ENCODE data around the gene GSX2. TPM values are rescaled to one million over a fixed set of nuclear protein-coding genes. Genes with fewer than 3 reads are reported as not detected.

The GSX2 gene
- polyA plus RNA-seq, 2 of the 4 experiments (the other 2 are of a cell fraction), result not detected

DNA sequence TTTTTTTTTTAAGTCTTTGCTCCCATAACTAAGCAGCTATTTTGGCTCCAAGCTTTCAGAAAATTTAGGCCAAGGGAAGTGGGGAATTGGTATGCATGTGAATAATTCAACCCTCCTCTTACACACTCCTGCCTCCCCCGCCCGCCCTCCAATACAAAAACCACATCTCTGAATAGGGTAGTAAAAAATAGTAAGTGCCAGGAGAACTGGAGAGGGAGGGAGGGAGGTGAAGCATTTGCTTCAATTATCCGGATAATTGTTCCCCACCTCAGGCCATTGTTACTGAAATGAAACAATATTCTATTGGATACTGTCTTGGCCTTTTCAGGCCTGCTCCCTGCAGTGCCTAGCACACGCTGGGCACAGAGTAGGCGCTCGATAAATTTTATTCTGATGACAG is 5.5 kb upstream of the GSX2 start:
- H3K4me2 ChIP-seq, result no peak overlapping the region
- FAIRE-seq (no peak), DNase-seq (ENCODE audit: low read depth in 1 of 2, low spot score in 1 of 2) (no peak), ATAC-seq (no peak)
- peaks cover 3% of the 10 kb centered on the region; the same call in 1 of the 3 replicates for H3K4me1 ChIP-seq
- no peak overlapping the region for H3K27ac ChIP-seq
- no peak overlapping the region for H3K4me3 ChIP-seq
- CTCF ChIA-PET, result no interaction called here
- POLR2A ChIA-PET, result no interaction called here
- no peaks in the 10 kb centered on the region for H3K9me3 ChIP-seq
- 85% methylated on average over 6 of the region's 6 CpGs for WGBS (ENCODE audit: missing lambda C conversion rate)
- TF ChIP-seq MAFK (IDR thresholded peaks at IDR 0.05; ENCODE audit: partially characterized antibody) (no peak), GATA3 (IDR thresholded peaks at IDR 0.05; ENCODE audit: borderline replicate concordance) (no peak), POLR2A (IDR thresholded peaks at IDR 0.05; ENCODE audit: low read length) (no peak), NPAS2 (CRISPR knock-in tag; IDR thresholded peaks at IDR 0.05; ENCODE audit: borderline replicate concordance) (no peak), E2F6 (IDR thresholded peaks at IDR 0.05; ENCODE audit: borderline replicate concordance, low read depth) (no peak), CBX2 (IDR thresholded peaks at IDR 0.05; ENCODE audit: borderline replicate concordance, low read depth) (no peak)
- TF ChIP-seq, protein P1, sequence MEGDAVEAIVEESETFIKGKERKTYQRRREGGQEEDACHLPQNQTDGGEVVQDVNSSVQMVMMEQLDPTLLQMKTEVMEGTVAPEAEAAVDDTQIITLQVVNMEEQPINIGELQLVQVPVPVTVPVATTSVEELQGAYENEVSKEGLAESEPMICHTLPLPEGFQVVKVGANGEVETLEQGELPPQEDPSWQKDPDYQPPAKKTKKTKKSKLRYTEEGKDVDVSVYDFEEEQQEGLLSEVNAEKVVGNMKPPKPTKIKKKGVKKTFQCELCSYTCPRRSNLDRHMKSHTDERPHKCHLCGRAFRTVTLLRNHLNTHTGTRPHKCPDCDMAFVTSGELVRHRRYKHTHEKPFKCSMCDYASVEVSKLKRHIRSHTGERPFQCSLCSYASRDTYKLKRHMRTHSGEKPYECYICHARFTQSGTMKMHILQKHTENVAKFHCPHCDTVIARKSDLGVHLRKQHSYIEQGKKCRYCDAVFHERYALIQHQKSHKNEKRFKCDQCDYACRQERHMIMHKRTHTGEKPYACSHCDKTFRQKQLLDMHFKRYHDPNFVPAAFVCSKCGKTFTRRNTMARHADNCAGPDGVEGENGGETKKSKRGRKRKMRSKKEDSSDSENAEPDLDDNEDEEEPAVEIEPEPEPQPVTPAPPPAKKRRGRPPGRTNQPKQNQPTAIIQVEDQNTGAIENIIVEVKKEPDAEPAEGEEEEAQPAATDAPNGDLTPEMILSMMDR (IDR thresholded peaks at IDR 0.05), result no peak

GRCh38 chr4:54095110-54095825 is 4.7 kb upstream of the GSX2 start:
- no peak for FAIRE-seq
- TF ChIP-seq CBX8 (IDR thresholded peaks at IDR 0.05) (no peak), BHLHE40 (IDR thresholded peaks at IDR 0.05; ENCODE audit: low read depth, low read length) (no peak), FOSL2 (IDR thresholded peaks at IDR 0.05) (no peak), FOSL2 (CRISPR knock-in tag; IDR thresholded peaks at IDR 0.05) (no peak), ZNF302 (CRISPR knock-in tag; IDR thresholded peaks at IDR 0.05) (no peak), RARB (CRISPR knock-in tag; IDR thresholded peaks at IDR 0.05) (no peak), HES2 (IDR thresholded peaks at IDR 0.05) (no peak), MAZ (IDR thresholded peaks at IDR 0.05; ENCODE audit: borderline replicate concordance, low read depth, low read length) (no peak)
- no peak for DNase-seq (ENCODE audit: low read depth in 1 of 2, low spot score in 1 of 2)
- 80% methylated on average over 19 of the region's 19 CpGs for WGBS (ENCODE audit: missing lambda C conversion rate)
- Histone ChIP-seq H3K4me2 (no peak overlapping the region), H3K4me1 (peaks cover 3% of the 10 kb centered on the region; the same call in 1 of the 3 replicates), H3K9me3 (no peaks in the 10 kb centered on the region), H3K4me3 (no peak overlapping the region), H3K27ac (no peak overlapping the region)
- CTCF ChIA-PET, result no interaction called here
- ATAC-seq, result no peak
- POLR2A ChIA-PET, result no interaction called here

GRCh38 chr4:54096295-54096962 is 3.5 kb upstream of the GSX2 start:
- no peak overlapping the region for H3K27ac ChIP-seq
- ChIA-PET CTCF (no interaction called here), POLR2A (no interaction called here)
- DNase-seq (ENCODE audit: low read depth in 1 of 2, low spot score in 1 of 2) (no peak), ATAC-seq (no peak), FAIRE-seq (no peak)
- H3K4me3 ChIP-seq, result no peak overlapping the region
- 71% methylated on average over 13 of the region's 13 CpGs for WGBS (ENCODE audit: missing lambda C conversion rate)
- no peaks in the 10 kb centered on the region for H3K9me3 ChIP-seq
- TF ChIP-seq E2F6 (IDR thresholded peaks at IDR 0.05; ENCODE audit: borderline replicate concordance, low read depth) (no peak), SMC3 (IDR thresholded peaks at IDR 0.05) (no peak), CHD4 (IDR thresholded peaks at IDR 0.05; ENCODE audit: borderline replicate concordance) (no peak), RNF2 (IDR thresholded peaks at IDR 0.05; ENCODE audit: borderline replicate concordance, low read depth) (no peak), ZNF302 (CRISPR knock-in tag; IDR thresholded peaks at IDR 0.05) (no peak), FOXS1 (CRISPR knock-in tag; IDR thresholded peaks at IDR 0.05) (no peak)
- peaks cover 3% of the 10 kb centered on the region; the same call in 1 of the 3 replicates for H3K4me1 ChIP-seq
- H3K4me2 ChIP-seq, result no peak overlapping the region

All from A549 (cell line).